ENCODE measurements around the gene LPP. TPM values are rescaled to one million over a fixed set of nuclear protein-coding genes. Genes with fewer than 3 reads are reported as not detected.
A peak's percentile ranks its signal among the peaks of the same experiment; 100 is the strongest.

The LPP gene
- polyA plus RNA-seq, 3 donors from 2014 or later, result 6.5 to 33.5 (median 11.3) TPM

- no peak for DNase-seq
- H3K4me1 Mint-ChIP-seq, result no peaks in the 10 kb centered on the region
- H3K36me3 Mint-ChIP-seq, result peaks cover 0 to 4% (median 0%) of the 10 kb centered on the region in 3 donors
- H3K4me3 Mint-ChIP-seq, result no peak overlapping the region
- peak overlapping the region in 1 of 6 donors; percentile 39 for H3K27ac Mint-ChIP-seq
- H3K27me3 Mint-ChIP-seq (ENCODE audit: low read depth in 3 of 3), result no peaks in the 10 kb centered on the region
- H3K9me3 Mint-ChIP-seq, result no peaks in the 10 kb centered on the region
Observed at GRCh38 chr3:188926111-188926510, 772.2 kb downstream of the LPP start.

GRCh38 chr3:188926741-188927511, 773.0 kb downstream of the LPP start:
- H3K4me1 Mint-ChIP-seq, result no peaks in the 10 kb centered on the region
- H3K36me3 Mint-ChIP-seq, result peaks cover 0 to 4% (median 0%) of the 10 kb centered on the region in 3 donors
- H3K4me3 Mint-ChIP-seq, result no peak overlapping the region
- DNase-seq, result no peak
- no peak overlapping the region for H3K27ac Mint-ChIP-seq
- H3K27me3 Mint-ChIP-seq (ENCODE audit: low read depth in 3 of 3), result no peaks in the 10 kb centered on the region
- no peaks in the 10 kb centered on the region for H3K9me3 Mint-ChIP-seq

GRCh38 chr3:188927971-188928370, 774.0 kb downstream of the LPP start:
- DNase-seq, result no peak
- Mint-ChIP-seq H3K4me1 (no peaks in the 10 kb centered on the region), H3K36me3 (peaks cover 0 to 4% (median 0%) of the 10 kb centered on the region in 3 donors), H3K27me3 (ENCODE audit: low read depth in 3 of 3) (no peaks in the 10 kb centered on the region), H3K9me3 (no peaks in the 10 kb centered on the region), H3K27ac (peak overlapping the region in 1 of 6 donors; percentile 55), H3K4me3 (no peak overlapping the region)

- no peak overlapping the region for H3K4me3 Mint-ChIP-seq
- H3K4me1 Mint-ChIP-seq, result no peaks in the 10 kb centered on the region
- H3K27ac Mint-ChIP-seq, result no peak overlapping the region
- no peaks in the 10 kb centered on the region for H3K36me3 Mint-ChIP-seq
- peaks cover 0 to 2% (median 0%) of the 10 kb centered on the region in 6 donors for H3K9me3 Mint-ChIP-seq
- no peak for DNase-seq
- H3K27me3 Mint-ChIP-seq (ENCODE audit: low read depth in 3 of 3), result no peaks in the 10 kb centered on the region
Observed at GRCh38 chr3:188929137-188929536, 775.2 kb downstream of the LPP start.

- Mint-ChIP-seq H3K9me3 (peaks cover 0 to 2% (median 0%) of the 10 kb centered on the region in 6 donors), H3K4me1 (no peaks in the 10 kb centered on the region), H3K27ac (no peak overlapping the region), H3K27me3 (ENCODE audit: low read depth in 3 of 3) (no peaks in the 10 kb centered on the region), H3K4me3 (no peak overlapping the region), H3K36me3 (no peaks in the 10 kb centered on the region)
- DNase-seq, result no peak
Observed at GRCh38 chr3:188931036-188931435, 777.1 kb downstream of the LPP start.

- no peaks in the 10 kb centered on the region for H3K36me3 Mint-ChIP-seq
- no peak overlapping the region for H3K4me3 Mint-ChIP-seq
- DNase-seq, result no peak
- no peaks in the 10 kb centered on the region for H3K4me1 Mint-ChIP-seq
- H3K27me3 Mint-ChIP-seq (ENCODE audit: low read depth in 3 of 3), result no peaks in the 10 kb centered on the region
- H3K9me3 Mint-ChIP-seq, result peaks cover 0 to 2% (median 0%) of the 10 kb centered on the region in 6 donors
- H3K27ac Mint-ChIP-seq, result no peak overlapping the region
Observed at GRCh38 chr3:188931531-188931930, 777.6 kb downstream of the LPP start.

- H3K36me3 Mint-ChIP-seq, result peaks cover 0 to 7% (median 0%) of the 10 kb centered on the region in 3 donors
Observed at GRCh38 chr3:188934989-188935388, 781.0 kb downstream of the LPP start.

GRCh38 chr3:188936597-188937107, 782.7 kb downstream of the LPP start:
- peaks cover 0 to 5% (median 2%) of the 10 kb centered on the region in 3 donors for H3K27me3 Mint-ChIP-seq (ENCODE audit: low read depth in 3 of 3)
- H3K9me3 Mint-ChIP-seq, result peaks cover 0 to 2% (median 0%) of the 10 kb centered on the region in 6 donors
- H3K4me1 Mint-ChIP-seq, result no peaks in the 10 kb centered on the region
- peaks cover 0 to 7% (median 0%) of the 10 kb centered on the region in 3 donors for H3K36me3 Mint-ChIP-seq
- no peak overlapping the region for H3K27ac Mint-ChIP-seq
- no peak for DNase-seq
- H3K4me3 Mint-ChIP-seq, result no peak overlapping the region

More at GRCh38 chr3:188934989-188935388, 781.0 kb downstream of the LPP start:
- H3K27me3 Mint-ChIP-seq (ENCODE audit: low read depth in 3 of 3), result peaks cover 0 to 5% (median 2%) of the 10 kb centered on the region in 3 donors
- DNase-seq, result no peak
- no peak overlapping the region for H3K27ac Mint-ChIP-seq
- H3K4me1 Mint-ChIP-seq, result no peaks in the 10 kb centered on the region
- no peak overlapping the region for H3K4me3 Mint-ChIP-seq
- H3K9me3 Mint-ChIP-seq, result peaks cover 0 to 2% (median 0%) of the 10 kb centered on the region in 6 donors

GRCh38 chr3:188937389-188937788, 783.4 kb downstream of the LPP start:
- H3K27ac Mint-ChIP-seq, result no peak overlapping the region
- no peak overlapping the region for H3K4me3 Mint-ChIP-seq
- peaks cover 0 to 7% (median 0%) of the 10 kb centered on the region in 3 donors for H3K36me3 Mint-ChIP-seq
- H3K4me1 Mint-ChIP-seq, result no peaks in the 10 kb centered on the region
- H3K27me3 Mint-ChIP-seq (ENCODE audit: low read depth in 3 of 3), result peaks cover 0 to 5% (median 2%) of the 10 kb centered on the region in 3 donors
- peaks cover 0 to 2% (median 0%) of the 10 kb centered on the region in 6 donors for H3K9me3 Mint-ChIP-seq
- no peak for DNase-seq

GRCh38 chr3:188938999-188939398, 785.0 kb downstream of the LPP start:
- Mint-ChIP-seq H3K36me3 (peaks cover 0 to 7% (median 0%) of the 10 kb centered on the region in 3 donors), H3K4me1 (no peaks in the 10 kb centered on the region), H3K27me3 (ENCODE audit: low read depth in 3 of 3) (peaks cover 2 to 5% (median 2%) of the 10 kb centered on the region in 3 donors), H3K4me3 (no peak overlapping the region), H3K27ac (no peak overlapping the region), H3K9me3 (no peaks in the 10 kb centered on the region)
- no peak for DNase-seq

GRCh38 chr3:188939814-188940572, 786.0 kb downstream of the LPP start:
- Mint-ChIP-seq H3K9me3 (no peaks in the 10 kb centered on the region), H3K27me3 (ENCODE audit: low read depth in 3 of 3) (peaks cover 2 to 5% (median 2%) of the 10 kb centered on the region in 3 donors), H3K27ac (no peak overlapping the region), H3K36me3 (peaks cover 0 to 7% (median 0%) of the 10 kb centered on the region in 3 donors), H3K4me1 (no peaks in the 10 kb centered on the region), H3K4me3 (no peak overlapping the region)
- no peak for DNase-seq
